Measurements from ENCODE around the gene APLF.
"Not testable (repeated sequence)": the region's sequence is repeated elsewhere in the genome, so short reads cannot be mapped to it uniquely, and the experiment has no call there.

The APLF gene

DNA sequence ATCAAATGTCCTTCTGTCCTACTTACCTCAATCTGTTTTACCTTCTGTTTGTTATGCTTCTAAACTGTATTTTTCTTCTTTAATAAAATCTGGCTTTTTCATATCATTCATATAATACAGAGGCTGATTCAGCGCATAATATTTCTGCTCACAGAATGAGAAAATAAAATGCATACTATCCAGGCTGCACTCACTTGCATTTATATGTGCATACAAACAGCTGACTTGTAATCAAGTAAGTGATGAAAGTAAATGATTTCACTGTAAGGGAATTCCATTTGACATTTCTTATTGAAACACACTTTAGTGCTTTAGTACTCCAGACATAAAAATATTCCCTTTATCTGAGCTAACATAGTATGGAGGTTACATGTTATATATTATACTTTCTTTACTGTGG lies 100.7 kb downstream of the APLF start:
- H3K79me2 ChIP-seq (ENCODE audit: insufficient read depth, low read depth) = no peaks in the 10 kb centered on the region
- H3K9ac ChIP-seq = no peak overlapping the region
- H3K36me3 ChIP-seq (ENCODE audit: insufficient read depth) = no peaks in the 10 kb centered on the region
- H3K4me3 ChIP-seq (IDR thresholded peaks at IDR 0.05; ENCODE audit: insufficient read depth, low read depth, low read length) = no peak overlapping the region
- TF ChIP-seq, protein P1, sequence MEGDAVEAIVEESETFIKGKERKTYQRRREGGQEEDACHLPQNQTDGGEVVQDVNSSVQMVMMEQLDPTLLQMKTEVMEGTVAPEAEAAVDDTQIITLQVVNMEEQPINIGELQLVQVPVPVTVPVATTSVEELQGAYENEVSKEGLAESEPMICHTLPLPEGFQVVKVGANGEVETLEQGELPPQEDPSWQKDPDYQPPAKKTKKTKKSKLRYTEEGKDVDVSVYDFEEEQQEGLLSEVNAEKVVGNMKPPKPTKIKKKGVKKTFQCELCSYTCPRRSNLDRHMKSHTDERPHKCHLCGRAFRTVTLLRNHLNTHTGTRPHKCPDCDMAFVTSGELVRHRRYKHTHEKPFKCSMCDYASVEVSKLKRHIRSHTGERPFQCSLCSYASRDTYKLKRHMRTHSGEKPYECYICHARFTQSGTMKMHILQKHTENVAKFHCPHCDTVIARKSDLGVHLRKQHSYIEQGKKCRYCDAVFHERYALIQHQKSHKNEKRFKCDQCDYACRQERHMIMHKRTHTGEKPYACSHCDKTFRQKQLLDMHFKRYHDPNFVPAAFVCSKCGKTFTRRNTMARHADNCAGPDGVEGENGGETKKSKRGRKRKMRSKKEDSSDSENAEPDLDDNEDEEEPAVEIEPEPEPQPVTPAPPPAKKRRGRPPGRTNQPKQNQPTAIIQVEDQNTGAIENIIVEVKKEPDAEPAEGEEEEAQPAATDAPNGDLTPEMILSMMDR (conservative IDR thresholded peaks at IDR 0.05; ENCODE audit: low read depth, low read length) = no peak
- no peaks in the 10 kb centered on the region for H3K27me3 ChIP-seq (ENCODE audit: insufficient read depth, low read depth)
- no peak overlapping the region for H3K4me2 ChIP-seq
- H3K4me1 ChIP-seq (ENCODE audit: low read depth, poor library complexity, severe bottlenecking) = no peaks in the 10 kb centered on the region
- H4K20me1 ChIP-seq (ENCODE audit: insufficient read depth) = no peaks in the 10 kb centered on the region
- no peak overlapping the region for H2AFZ ChIP-seq (ENCODE audit: low read depth)
- H3K27ac ChIP-seq = no peak overlapping the region

DNA sequence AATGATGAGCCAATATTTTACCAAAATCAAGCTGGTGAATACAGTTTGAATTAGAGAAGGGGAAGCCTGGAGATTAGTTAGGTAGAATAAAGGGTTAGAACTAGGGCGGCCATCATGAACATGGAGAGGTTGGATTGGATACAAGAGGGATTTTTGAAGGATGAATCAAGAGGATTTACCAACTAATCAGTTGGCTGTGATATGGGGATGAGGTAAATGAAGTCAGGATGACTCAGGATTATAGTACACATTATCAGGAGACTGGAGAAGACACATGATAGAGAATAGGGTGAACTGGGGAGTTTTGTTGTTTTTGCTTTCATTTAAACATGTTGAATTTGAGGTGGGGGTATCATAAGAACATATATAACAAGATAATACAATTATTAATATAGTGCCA lies 102.2 kb downstream of the APLF start:
- no peaks in the 10 kb centered on the region for H3K79me2 ChIP-seq (ENCODE audit: insufficient read depth, low read depth)
- H3K27ac ChIP-seq = no peak overlapping the region
- no peaks in the 10 kb centered on the region for H3K27me3 ChIP-seq (ENCODE audit: insufficient read depth, low read depth)
- no peak overlapping the region for H2AFZ ChIP-seq (ENCODE audit: low read depth)
- TF ChIP-seq, protein P1 (conservative IDR thresholded peaks at IDR 0.05; ENCODE audit: low read depth, low read length) = no peak
- H3K4me2 ChIP-seq = no peak overlapping the region
- no peaks in the 10 kb centered on the region for H4K20me1 ChIP-seq (ENCODE audit: insufficient read depth)
- H3K4me3 ChIP-seq (IDR thresholded peaks at IDR 0.05; ENCODE audit: insufficient read depth, low read depth, low read length) = no peak overlapping the region
- no peaks in the 10 kb centered on the region for H3K4me1 ChIP-seq (ENCODE audit: low read depth, poor library complexity, severe bottlenecking)
- no peak overlapping the region for H3K9ac ChIP-seq
- no peaks in the 10 kb centered on the region for H3K36me3 ChIP-seq (ENCODE audit: insufficient read depth)

DNA sequence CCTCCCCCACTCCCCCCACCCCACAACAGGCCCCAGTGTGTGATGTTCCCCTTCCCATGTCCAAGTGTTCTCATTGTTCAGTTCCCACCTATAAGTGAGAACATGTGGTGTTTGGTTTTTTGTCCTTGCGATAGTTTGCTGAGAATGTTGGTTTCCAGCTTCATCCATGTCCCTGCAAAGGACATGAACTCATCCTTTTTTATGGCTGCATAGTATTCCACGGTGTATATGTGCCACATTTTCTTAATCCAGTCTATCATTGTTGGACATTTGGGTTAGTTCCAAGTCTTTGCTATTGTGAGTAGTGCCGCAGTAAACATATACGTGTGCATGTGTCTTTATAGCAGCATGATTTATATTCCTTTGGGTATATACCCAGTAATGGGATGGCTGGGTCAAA lies 103.0 kb downstream of the APLF start:
- H3K4me1 ChIP-seq (ENCODE audit: low read depth, poor library complexity, severe bottlenecking); H3K79me2 ChIP-seq (ENCODE audit: insufficient read depth, low read depth); H3K4me2 ChIP-seq; H3K27me3 ChIP-seq (ENCODE audit: insufficient read depth, low read depth); H2AFZ ChIP-seq (ENCODE audit: low read depth); H3K4me3 ChIP-seq (IDR thresholded peaks at IDR 0.05; ENCODE audit: insufficient read depth, low read depth, low read length); H3K9ac ChIP-seq; H4K20me1 ChIP-seq (ENCODE audit: insufficient read depth); H3K27ac ChIP-seq; H3K36me3 ChIP-seq (ENCODE audit: insufficient read depth): not testable (repeated sequence)

DNA sequence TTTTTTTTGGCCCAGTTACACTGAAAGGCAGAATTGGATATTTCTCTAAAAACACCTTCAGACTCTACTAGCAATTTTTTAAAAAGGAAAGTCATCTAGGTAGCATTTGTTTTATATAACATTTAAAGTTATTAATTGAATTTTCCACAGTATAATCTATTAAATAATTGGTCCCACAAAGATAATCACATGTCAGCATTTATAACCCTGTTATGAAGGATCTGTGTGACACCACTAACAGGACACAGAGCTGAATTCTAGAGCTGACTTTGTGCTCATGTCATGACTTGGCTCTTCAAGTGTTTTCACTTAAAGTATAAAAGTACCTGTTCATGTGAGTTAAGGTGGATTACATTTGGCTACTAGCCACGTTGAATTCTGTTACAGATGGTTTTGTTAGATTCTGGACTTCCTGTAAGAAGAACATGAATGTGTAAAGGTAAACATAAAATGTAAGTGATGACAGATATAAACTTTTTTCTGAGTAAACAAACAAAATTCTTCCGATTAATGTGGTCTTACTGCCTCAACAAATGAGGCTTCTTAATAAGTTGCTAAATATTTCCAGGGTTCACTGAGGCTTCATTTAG lies 106.9 kb downstream of the APLF start:
- H3K4me1 ChIP-seq (ENCODE audit: low read depth, poor library complexity, severe bottlenecking) = no peaks in the 10 kb centered on the region
- no peak overlapping the region for H3K27ac ChIP-seq
- H3K27me3 ChIP-seq (ENCODE audit: insufficient read depth, low read depth) = no peaks in the 10 kb centered on the region
- H3K36me3 ChIP-seq (ENCODE audit: insufficient read depth) = no peaks in the 10 kb centered on the region
- H3K4me3 ChIP-seq (IDR thresholded peaks at IDR 0.05; ENCODE audit: insufficient read depth, low read depth, low read length) = no peak overlapping the region
- H3K79me2 ChIP-seq (ENCODE audit: insufficient read depth, low read depth) = no peaks in the 10 kb centered on the region
- no peaks in the 10 kb centered on the region for H4K20me1 ChIP-seq (ENCODE audit: insufficient read depth)
- no peak overlapping the region for H2AFZ ChIP-seq (ENCODE audit: low read depth)
- TF ChIP-seq, protein P1 (conservative IDR thresholded peaks at IDR 0.05; ENCODE audit: low read depth, low read length) = no peak
- no peak overlapping the region for H3K4me2 ChIP-seq
- H3K9ac ChIP-seq = no peak overlapping the region

DNA sequence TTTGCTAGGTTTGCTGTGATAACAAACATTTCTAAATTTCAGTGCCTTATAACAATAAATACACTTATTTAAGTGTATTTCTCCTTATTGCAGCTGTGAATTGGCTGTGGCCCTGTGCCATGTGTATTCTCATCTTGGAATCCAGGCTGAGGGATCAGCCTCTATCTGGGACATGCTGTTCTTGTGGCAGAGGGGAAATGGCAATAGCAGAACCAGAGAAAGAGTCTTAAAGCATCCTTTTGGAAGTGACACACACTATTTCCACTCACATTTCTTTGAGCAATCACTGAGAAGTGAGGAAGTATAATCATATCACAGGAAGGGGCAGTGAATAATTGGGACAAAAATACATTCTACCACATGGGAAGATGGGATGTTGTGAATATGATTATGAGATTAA lies 109.8 kb downstream of the APLF start:
- Histone ChIP-seq H3K79me2 (ENCODE audit: insufficient read depth, low read depth) (no peaks in the 10 kb centered on the region), H3K27me3 (ENCODE audit: insufficient read depth, low read depth) (no peaks in the 10 kb centered on the region), H3K4me3 (IDR thresholded peaks at IDR 0.05; ENCODE audit: insufficient read depth, low read depth, low read length) (no peak overlapping the region), H3K4me1 (ENCODE audit: low read depth, poor library complexity, severe bottlenecking) (no peaks in the 10 kb centered on the region), H3K9ac (no peak overlapping the region), H3K4me2 (no peak overlapping the region), H3K27ac (no peak overlapping the region), H3K36me3 (ENCODE audit: insufficient read depth) (no peaks in the 10 kb centered on the region), H4K20me1 (ENCODE audit: insufficient read depth) (no peaks in the 10 kb centered on the region), H2AFZ (ENCODE audit: low read depth) (no peak overlapping the region)
- TF ChIP-seq, protein P1 (conservative IDR thresholded peaks at IDR 0.05; ENCODE audit: low read depth, low read length) = no peak

All from KMS-11 (cell line).